T-helper 22 cell (primary cell): ENCODE results near the gene RNF186.
"Not testable (repeated sequence)": the region's sequence is repeated elsewhere in the genome, so short reads cannot be mapped to it uniquely, and the experiment has no call there.

Experiments
- DNase-seq: peaks from one replicate; pipeline ENCODE4 v3.0.0-alpha.2; 2020; ENCODE audit warnings: low read depth

Gene RNF186

GRCh38 chr1:19793360-19794046 is 21.6 kb downstream of the RNF186 start:
- DNase-seq = no peak

- no peak for DNase-seq
Observed at GRCh38 chr1:19792237-19793002, 22.7 kb downstream of the RNF186 start.

- DNase-seq = not testable (repeated sequence)
Observed at GRCh38 chr1:19790061-19790975, 24.8 kb downstream of the RNF186 start.

DNA sequence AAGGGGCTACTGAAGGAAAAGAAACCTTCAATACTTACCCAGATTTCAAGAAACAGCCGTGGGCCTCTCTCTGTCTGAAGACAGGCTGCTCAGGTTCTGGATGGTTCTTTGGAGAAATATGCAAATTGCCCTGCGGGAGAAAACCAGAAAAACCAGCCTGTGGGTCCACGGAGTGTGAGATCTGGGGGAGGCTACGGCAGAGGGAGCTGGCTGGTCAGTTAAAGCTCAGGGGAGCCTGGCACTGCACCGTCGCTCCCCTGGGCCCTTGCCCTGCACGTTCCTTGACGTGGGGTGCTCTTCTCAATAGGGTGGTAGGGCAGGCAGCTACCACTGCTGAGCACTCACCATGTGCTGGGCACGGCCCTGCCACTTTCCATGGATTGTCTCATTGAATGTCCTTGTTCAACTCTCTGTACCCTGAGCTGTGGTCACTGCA is 28.1 kb downstream of the RNF186 start:
- no peak for DNase-seq

DNA sequence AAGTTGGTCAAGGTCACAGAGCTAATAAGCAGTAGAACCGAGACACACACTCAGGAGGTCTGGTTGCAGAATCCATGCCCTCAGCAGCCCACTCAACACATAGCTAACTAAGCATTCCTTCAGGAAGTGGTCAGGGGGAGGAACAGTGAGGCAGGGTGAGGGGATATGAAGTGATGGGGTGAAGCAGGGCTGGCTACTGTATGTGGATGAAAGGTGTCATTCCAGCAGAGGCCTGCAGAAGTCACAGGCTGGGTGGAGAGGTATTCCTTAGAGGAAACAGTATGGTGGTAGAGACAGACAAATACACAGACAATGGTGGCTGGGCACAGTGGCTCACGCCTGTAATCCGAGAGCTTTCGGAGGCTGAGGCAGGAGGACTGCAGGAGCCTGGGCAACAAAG is 29.4 kb downstream of the RNF186 start:
- DNase-seq = no peak

GRCh38 chr1:19780267-19780877 is 34.7 kb downstream of the RNF186 start:
- DNase-seq = no peak

DNA sequence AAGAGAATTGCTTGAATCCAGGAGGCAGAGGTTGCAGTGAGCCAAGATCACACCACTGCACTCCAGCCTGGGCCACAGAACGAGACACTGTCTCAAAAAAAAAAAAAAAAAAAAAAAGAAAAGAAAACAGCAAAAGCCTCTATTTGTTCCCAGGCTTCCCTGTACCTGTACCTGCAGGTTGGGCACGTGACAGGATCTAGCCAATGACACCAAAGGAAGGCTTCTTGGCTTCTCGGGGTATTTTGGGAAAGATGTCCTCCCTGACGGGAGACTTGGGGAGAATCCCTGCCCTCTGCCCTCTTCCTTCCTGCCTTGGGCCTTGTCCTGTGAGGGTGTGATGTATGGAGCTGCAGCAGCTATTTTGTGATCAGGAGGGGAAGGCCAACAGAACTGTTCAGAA is 38.1 kb downstream of the RNF186 start:
- DNase-seq = no peak

- no peak for DNase-seq
Observed at GRCh38 chr1:19776287-19776686, 38.8 kb downstream of the RNF186 start.

DNA sequence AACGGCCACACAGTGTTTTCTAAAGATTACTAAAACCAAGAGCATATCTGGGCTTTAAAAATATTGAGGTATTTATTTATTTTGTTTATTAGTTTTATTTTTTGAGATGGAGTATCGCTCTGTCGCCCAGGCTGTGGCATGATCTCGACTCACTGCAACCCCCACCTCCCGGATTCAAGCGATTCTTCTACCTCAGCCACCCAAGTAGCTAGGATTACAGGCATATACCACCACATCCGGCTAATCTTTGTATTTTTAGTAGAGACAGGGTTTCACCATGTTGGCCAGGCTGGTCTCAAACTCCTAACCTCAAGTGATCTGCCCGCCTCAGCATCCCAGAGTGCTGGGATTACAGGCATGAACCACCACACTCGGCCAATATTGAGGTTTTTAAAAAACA is 39.3 kb downstream of the RNF186 start:
- DNase-seq = no peak

DNA sequence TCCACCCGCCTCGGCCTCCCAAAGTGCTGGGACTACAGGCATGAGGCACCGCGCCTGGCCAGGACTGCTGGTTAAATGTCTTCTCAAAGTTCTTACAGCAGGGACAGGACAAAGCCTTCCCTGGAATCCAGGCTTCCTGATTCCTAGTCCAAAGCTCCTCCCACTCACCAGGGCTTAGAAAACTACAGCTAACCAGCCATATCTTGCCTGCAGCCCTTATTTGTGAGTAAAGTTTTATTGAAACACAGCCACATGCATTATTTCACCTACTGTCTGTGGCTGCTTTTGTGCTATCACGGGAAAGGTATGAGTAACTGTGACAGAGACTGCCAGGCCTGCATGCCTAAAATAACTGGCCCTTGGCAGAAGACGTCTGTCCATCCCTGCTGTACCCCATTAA is 39.8 kb downstream of the RNF186 start:
- no peak for DNase-seq

DNA sequence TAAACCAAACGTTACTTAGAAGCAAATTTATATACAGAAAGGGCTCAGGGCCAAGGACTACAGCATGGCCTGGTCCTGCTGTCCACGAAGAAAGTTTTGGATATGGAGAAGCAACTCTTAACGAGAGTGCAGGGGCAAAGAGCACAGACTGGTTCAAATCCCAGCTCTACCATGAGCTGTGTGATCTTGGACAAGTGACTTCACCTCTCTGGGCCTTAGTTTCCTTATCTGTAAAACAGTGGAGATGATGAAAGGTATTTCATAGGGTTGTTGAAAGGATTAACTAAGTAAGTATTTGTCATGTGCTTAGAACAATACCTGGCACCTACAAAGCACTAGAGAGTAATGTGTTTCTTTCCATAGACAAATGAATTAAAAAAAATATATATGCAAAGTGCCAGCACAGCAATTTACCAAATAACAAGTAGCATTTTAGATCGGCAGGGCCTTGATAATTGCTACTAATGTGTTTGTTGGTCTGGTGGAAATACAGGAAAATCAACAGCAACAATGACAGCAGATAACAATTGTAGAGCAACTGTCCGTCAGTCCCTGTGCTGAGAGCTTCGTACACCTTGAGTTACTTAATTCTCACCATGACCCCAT is 40.8 kb downstream of the RNF186 start:
- no peak for DNase-seq

DNA sequence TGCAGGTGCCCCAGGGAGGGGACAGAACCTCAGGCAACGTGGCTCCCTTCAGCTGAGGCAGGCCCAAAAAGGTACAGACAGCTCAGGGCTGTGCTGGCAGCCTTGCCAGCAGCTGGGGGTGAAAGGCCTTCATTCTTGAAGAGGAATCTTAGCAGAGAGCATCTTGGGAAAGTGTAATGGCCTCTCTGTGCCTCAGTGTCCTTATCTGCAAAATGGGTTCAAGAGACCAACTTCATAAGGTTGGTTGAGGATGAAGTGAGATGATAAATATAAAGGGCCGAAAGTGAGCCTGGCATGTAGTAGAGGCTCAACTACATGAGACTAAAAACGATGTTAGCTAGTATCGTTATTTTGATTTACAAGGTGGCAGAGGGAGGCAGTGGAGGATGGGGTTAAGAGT is 41.6 kb downstream of the RNF186 start:
- no peak for DNase-seq

DNA sequence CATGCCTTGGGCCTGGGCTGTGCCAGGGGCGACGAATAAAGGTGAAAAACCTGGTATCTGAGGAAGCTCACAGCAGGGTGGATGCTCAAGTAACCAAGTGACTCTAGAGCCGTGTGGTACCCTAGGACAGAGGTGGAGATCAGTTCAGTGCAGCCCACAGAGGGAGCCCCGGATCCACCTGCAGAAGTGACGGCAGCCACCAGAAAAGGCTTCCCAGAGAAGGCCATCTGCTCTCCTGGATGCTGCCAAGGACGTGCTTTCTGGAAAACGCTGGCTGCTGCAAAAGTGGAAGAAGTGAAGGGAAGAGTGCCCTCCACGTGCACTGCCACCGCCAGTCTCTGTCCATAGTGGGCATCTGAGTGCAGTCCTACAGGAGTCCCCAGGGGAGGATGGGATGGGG is 43.0 kb downstream of the RNF186 start:
- DNase-seq = no peak

- DNase-seq = no peak
Observed at GRCh38 chr1:19771350-19771749, 43.7 kb downstream of the RNF186 start.

DNA sequence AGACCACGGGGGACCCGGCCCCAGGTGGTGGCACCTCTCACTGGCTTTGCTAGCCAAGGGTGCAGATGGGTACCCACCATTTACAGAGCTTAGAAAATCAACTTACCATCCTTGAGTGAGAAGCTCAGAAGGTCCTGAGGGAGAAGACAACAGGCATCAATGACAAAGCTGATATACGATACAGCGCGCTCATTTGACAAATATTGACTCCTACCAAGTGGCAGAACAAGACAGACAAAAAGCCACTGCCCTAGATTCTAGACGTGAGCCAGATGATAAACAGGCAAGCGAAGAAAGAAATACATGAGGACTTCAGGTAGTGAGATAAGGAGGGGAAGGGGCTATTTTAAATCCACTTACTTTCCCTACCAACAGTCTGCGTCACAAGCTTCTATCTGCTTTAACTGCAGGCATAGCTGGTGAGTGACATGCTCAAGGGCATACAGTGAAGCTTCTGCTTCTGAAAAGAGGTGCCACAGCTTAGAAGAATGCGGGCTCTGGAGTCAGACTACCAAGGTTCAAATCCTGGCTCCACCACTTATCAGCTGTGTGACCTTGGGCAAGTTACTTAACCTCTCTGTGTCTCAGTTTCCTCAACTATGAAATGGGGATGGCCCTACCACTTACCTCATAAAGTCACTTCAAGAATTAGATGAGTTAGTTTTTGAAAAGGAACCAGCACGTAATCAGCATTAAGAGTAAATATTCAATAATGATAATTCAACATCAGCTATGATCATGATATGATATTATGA is 44.5 kb downstream of the RNF186 start:
- no peak for DNase-seq

DNA sequence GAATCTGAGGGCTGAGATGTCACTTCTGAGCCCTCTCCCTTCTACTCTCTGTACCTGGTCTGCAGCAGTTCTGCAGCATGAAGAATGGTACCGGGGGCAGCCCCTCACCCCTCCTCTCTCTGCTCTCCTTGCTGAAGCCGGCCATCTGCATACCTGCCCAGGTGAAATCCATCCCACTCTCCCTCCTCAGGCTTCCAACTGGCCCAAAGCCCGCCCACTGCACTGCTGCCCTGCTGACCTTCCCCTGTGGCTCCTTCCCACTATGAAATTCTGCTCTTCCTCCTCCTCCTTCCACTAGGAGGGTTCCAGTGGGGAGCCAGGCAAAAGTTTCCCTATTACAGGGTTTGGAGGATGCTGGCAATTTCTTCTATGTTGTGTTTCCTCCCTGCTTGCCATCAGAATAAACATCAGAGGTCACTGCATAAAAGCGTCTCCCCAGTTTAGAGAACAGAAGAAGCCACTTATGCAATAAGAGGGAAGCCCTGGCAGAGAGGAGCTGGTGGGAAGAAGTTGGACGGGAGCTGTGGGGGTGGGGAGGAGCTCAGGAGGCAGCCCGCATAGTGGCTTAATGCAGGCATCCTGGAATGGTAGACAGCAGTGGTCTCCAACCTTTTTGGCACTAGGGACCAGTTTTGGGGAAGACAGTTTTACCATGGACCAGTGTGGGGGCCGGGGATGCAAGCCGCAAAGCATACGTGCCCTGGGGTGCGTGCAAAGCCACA is 45.7 kb downstream of the RNF186 start:
- DNase-seq = no peak

- no peak for DNase-seq
Observed at GRCh38 chr1:19768353-19769210, 46.5 kb downstream of the RNF186 start.

DNA sequence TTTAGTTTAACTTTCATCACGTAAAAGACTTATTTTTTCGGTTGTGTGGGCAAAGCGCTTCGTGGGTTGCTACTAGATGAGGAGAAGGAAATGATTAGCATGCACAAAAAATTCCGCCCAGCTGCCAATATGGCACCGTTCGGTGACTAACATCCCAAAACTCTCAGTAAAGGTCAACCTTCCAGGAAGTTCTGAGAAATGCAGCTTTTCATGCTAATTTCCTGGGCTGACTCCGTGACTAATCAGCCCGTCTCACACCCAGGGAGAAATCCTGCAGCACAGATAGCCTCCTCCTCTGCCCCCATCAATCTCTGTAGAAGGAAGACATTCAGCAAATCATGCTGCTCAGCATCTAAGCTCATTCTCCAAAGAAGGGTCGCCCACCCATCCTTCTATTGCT is 49.5 kb downstream of the RNF186 start:
- no peak for DNase-seq

DNA sequence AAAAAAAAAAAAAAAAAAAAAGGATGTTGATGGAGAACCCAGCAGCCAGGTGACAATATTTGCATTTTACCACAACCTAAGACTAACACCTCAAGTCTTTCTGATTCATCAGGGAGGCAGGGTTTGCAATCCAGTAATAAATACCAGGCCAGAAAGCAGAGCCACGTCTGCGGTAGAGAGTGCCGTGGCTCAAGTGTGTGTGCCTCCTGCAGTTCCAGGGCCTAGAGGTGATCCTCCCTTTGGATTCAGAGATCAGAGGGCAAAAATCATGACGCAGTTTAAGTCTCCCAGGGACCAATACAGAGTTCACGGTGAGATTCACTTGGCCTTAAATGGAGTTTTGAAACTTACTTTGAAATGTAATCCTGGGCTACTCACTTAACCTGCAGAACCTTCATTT is 50.2 kb downstream of the RNF186 start:
- no peak for DNase-seq
